ENCODE results near the gene NIM1K. TPM values are rescaled to one million over a fixed set of nuclear protein-coding genes. Genes with fewer than 3 reads are reported as not detected.
"Not testable (repeated sequence)": the region's sequence is repeated elsewhere in the genome, so short reads cannot be mapped to it uniquely, and the experiment has no call there.

Gene NIM1K
- total and polyA plus RNA-seq, 2 donors (not counting 3 experiments of a cell fraction or from before 2014, with no cell fraction given), result 0.04 to 0.49 TPM

GRCh38 chr5:43161244-43161643 lies 30.8 kb upstream of the NIM1K start:
- TF ChIP-seq EZH2 (IDR thresholded peaks at IDR 0.05; ENCODE audit: borderline replicate concordance, low read depth, low read length, severe bottlenecking) (no peak), POLR2AphosphoS5 (IDR thresholded peaks at IDR 0.05; ENCODE audit: insufficient read depth, low read depth, low read length) (no peak), FOS (IDR thresholded peaks at IDR 0.05; ENCODE audit: borderline replicate concordance, insufficient read depth, low read length) (no peak), MYC (IDR thresholded peaks at IDR 0.05; ENCODE audit: low read depth, low read length) (no peak), GATA2 (IDR thresholded peaks at IDR 0.05; ENCODE audit: insufficient read depth, insufficient read length, low read depth, low read length) (no peak), POLR2A (IDR thresholded peaks at IDR 0.05; ENCODE audit: low read depth, low read length) (no peak), JUN (IDR thresholded peaks at IDR 0.05; ENCODE audit: borderline replicate concordance, insufficient read depth, insufficient read length, low read depth) (no peak)
- TF ChIP-seq, protein P1, sequence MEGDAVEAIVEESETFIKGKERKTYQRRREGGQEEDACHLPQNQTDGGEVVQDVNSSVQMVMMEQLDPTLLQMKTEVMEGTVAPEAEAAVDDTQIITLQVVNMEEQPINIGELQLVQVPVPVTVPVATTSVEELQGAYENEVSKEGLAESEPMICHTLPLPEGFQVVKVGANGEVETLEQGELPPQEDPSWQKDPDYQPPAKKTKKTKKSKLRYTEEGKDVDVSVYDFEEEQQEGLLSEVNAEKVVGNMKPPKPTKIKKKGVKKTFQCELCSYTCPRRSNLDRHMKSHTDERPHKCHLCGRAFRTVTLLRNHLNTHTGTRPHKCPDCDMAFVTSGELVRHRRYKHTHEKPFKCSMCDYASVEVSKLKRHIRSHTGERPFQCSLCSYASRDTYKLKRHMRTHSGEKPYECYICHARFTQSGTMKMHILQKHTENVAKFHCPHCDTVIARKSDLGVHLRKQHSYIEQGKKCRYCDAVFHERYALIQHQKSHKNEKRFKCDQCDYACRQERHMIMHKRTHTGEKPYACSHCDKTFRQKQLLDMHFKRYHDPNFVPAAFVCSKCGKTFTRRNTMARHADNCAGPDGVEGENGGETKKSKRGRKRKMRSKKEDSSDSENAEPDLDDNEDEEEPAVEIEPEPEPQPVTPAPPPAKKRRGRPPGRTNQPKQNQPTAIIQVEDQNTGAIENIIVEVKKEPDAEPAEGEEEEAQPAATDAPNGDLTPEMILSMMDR (IDR thresholded peaks at IDR 0.05; ENCODE audit: extremely low read depth in 1 of 2, insufficient read depth in 1 of 2, low read depth in 1 of 2, low read length in 2 of 2), result no peak
- TF ChIP-seq, protein P2, sequence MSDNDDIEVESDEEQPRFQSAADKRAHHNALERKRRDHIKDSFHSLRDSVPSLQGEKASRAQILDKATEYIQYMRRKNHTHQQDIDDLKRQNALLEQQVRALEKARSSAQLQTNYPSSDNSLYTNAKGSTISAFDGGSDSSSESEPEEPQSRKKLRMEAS (IDR thresholded peaks at IDR 0.05; ENCODE audit: insufficient read depth, insufficient read length), result no peak
- intact Hi-C loops (cut with micrococcal nuclease), result no loop called here
- H3K36me3 ChIP-seq (ENCODE audit: control insufficient read depth in 2 of 2, extremely low read depth in 1 of 2, insufficient read depth in 2 of 2, low read length in 2 of 2), result peaks cover 5 to 8% of the 10 kb centered on the region in 2 experiments
- no peak overlapping the region for H3K27ac ChIP-seq (ENCODE audit: insufficient read depth, low read depth, low read length)
- FAIRE-seq (no peak), DNase-seq (ENCODE audit: low read depth, low spot score) (no peak)
- H3K4me3 ChIP-seq (replicated peaks in 1 of 3; ENCODE audit: insufficient read depth in 1 of 3, low read depth in 1 of 3, low read length in 3 of 3), result no peak overlapping the region
- no peaks in the 10 kb centered on the region for H3K9me1 ChIP-seq (replicated peaks; ENCODE audit: control insufficient read depth, extremely low read depth, insufficient read depth, low read length)
- CTCF ChIA-PET, result no interaction called here
- no peaks in the 10 kb centered on the region for H3K4me1 ChIP-seq (ENCODE audit: control insufficient read depth, extremely low read depth, insufficient read depth, low read length)
- dilution Hi-C loops (cut with MboI; ENCODE audit: extremely low pct_ligation_motif_present, low sequenced_read_pairs), result no loop called here
- no peak overlapping the region for H3K9ac ChIP-seq (replicated peaks; ENCODE audit: extremely low read depth, insufficient read depth, low read length)
- H2AFZ ChIP-seq (ENCODE audit: low read depth, low read length), result no peak overlapping the region
- POLR2A ChIA-PET, result no interaction called here
- peaks cover 8% of the 10 kb centered on the region for H3K79me2 ChIP-seq (ENCODE audit: control insufficient read depth, insufficient read depth, low read length)
- H4K20me1 ChIP-seq (replicated peaks; ENCODE audit: control insufficient read depth, extremely low read depth, insufficient read depth, low read length), result no peaks in the 10 kb centered on the region
- H3K4me2 ChIP-seq (ENCODE audit: insufficient read depth, low read length), result no peak overlapping the region
- BruUV-seq (replicated peaks), result no TSS peak
- no peaks in the 10 kb centered on the region for H3K9me3 ChIP-seq (replicated peaks; ENCODE audit: control insufficient read depth, insufficient read depth, low read length)
- H3K27me3 ChIP-seq (ENCODE audit: control insufficient read depth in 2 of 2, insufficient read depth in 2 of 2, low read length in 2 of 2), result no peaks in the 10 kb centered on the region

- CTCF ChIA-PET; dilution Hi-C loops (cut with MboI; ENCODE audit: extremely low pct_ligation_motif_present, low sequenced_read_pairs); DNase-seq (ENCODE audit: low read depth, low spot score); intact Hi-C loops (cut with micrococcal nuclease); H3K27me3 ChIP-seq (ENCODE audit: control insufficient read depth in 2 of 2, insufficient read depth in 2 of 2, low read length in 2 of 2); POLR2A ChIA-PET; H3K9ac ChIP-seq (replicated peaks; ENCODE audit: extremely low read depth, insufficient read depth, low read length); H3K4me2 ChIP-seq (ENCODE audit: insufficient read depth, low read length); H3K9me3 ChIP-seq (replicated peaks; ENCODE audit: control insufficient read depth, insufficient read depth, low read length); H3K4me3 ChIP-seq (replicated peaks in 1 of 3; ENCODE audit: insufficient read depth in 1 of 3, low read depth in 1 of 3, low read length in 3 of 3); BruUV-seq (replicated peaks); H2AFZ ChIP-seq (ENCODE audit: low read depth, low read length); H4K20me1 ChIP-seq (replicated peaks; ENCODE audit: control insufficient read depth, extremely low read depth, insufficient read depth, low read length); H3K27ac ChIP-seq (ENCODE audit: insufficient read depth, low read depth, low read length); H3K79me2 ChIP-seq (ENCODE audit: control insufficient read depth, insufficient read depth, low read length); H3K9me1 ChIP-seq (replicated peaks; ENCODE audit: control insufficient read depth, extremely low read depth, insufficient read depth, low read length); FAIRE-seq: not testable (repeated sequence)
- H3K36me3 ChIP-seq (ENCODE audit: control insufficient read depth in 2 of 2, extremely low read depth in 1 of 2, insufficient read depth in 2 of 2, low read length in 2 of 2), result peaks cover 6 to 10% of the 10 kb centered on the region in 2 experiments
- peaks cover 11% of the 10 kb centered on the region for H3K4me1 ChIP-seq (ENCODE audit: control insufficient read depth, extremely low read depth, insufficient read depth, low read length)
These were observed 27.2 kb upstream of the NIM1K start for GRCh38 chr5:43164801-43165200.
